Kidney epithelial cell (primary cell): ENCODE data around the gene CBFA2T2. TPM values are rescaled to one million over a fixed set of nuclear protein-coding genes. Genes with fewer than 3 reads are reported as not detected.
"Not testable (repeated sequence)": the region's sequence is repeated elsewhere in the genome, so short reads cannot be mapped to it uniquely, and the experiment has no call there.

Experiments used
- DNase-seq: peaks from one replicate; pipeline ENCODE4 v3.0.0-alpha.2; 2010; ENCODE audit warnings: low read depth
- H3K27me3 ChIP-seq: 2 replicates; pipeline ENCODE4 v1.6.0; 2011; ENCODE audit warnings: low read length; ENCODE audit not compliant: control insufficient read depth, insufficient read depth
- H3K36me3 ChIP-seq: 2 replicates; pipeline ENCODE4 v1.5.1; 2011; ENCODE audit warnings: low read length; ENCODE audit not compliant: control insufficient read depth, insufficient read depth
- H3K4me3 ChIP-seq: 2 replicates; pipeline ENCODE4 v1.5.1; 2011; ENCODE audit warnings: low read depth, mild to moderate bottlenecking, control low read depth, low read length
- total RNA-seq: library from RNA; depleted of rRNA; stranded (reverse); fragments of >200 nt; gene quantifications from 2 replicates; pipeline ENCODE4 v1.2.3, GENCODE V29; 2015
- TF ChIP-seq, protein P1 (sequence below): IDR thresholded peaks from 2 replicates; pipeline ENCODE4 v1.5.1; 2011; ENCODE audit warnings: mild to moderate bottlenecking, moderate library complexity, low read length, control low read depth, inconsistent platforms; ENCODE audit not compliant: insufficient read depth, poor library complexity, severe bottlenecking

CBFA2T2 gene
- total RNA-seq, 1 donor from 2014 or later: 13.4 TPM

DNA sequence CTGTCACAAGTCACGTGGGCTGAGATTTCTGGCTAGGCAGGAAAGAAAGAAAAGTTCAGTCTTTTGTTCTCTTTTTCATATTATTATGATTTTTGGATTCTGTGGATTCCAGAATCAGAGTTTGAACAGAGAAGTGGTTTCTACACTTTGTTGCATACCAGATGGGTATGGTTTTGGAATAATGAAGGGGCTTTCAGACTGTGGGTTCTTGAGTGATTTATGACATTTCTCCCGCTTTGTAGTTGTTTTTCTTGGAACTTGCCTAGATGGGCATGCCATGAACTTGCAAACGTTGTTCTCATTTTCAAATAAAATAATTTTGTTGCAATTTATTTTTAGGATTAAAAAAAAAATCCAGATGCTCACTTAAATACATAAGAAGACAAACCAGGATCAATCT, 34.4 kb downstream of the CBFA2T2 start:
- Histone ChIP-seq H3K27me3 (no peaks in the 10 kb centered on the region), H3K36me3 (peaks cover 2% of the 10 kb centered on the region), H3K4me3 (no peak overlapping the region)
- TF ChIP-seq, protein P1, sequence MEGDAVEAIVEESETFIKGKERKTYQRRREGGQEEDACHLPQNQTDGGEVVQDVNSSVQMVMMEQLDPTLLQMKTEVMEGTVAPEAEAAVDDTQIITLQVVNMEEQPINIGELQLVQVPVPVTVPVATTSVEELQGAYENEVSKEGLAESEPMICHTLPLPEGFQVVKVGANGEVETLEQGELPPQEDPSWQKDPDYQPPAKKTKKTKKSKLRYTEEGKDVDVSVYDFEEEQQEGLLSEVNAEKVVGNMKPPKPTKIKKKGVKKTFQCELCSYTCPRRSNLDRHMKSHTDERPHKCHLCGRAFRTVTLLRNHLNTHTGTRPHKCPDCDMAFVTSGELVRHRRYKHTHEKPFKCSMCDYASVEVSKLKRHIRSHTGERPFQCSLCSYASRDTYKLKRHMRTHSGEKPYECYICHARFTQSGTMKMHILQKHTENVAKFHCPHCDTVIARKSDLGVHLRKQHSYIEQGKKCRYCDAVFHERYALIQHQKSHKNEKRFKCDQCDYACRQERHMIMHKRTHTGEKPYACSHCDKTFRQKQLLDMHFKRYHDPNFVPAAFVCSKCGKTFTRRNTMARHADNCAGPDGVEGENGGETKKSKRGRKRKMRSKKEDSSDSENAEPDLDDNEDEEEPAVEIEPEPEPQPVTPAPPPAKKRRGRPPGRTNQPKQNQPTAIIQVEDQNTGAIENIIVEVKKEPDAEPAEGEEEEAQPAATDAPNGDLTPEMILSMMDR: no peak
- DNase-seq: no peak

DNA sequence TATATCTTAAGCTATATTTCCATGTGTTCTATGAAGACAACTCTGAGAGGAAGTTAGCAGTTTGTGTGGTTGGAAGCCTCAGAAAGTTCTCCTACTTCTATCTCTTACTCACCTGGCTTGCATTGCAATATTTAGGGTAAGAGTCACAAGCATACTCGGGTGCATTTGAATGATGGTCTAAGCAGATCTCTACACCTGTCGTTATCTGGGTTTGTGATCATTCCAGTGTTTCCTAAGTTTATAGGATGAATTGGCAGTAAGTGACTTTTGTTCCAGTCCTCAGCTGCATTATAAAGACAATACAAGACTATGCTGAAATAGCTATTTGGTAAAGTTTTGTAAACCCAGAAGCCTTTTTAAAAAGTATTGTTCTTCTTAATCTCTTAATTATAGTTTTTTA, 36.9 kb downstream of the CBFA2T2 start:
- H3K4me3 ChIP-seq: no peak overlapping the region
- H3K27me3 ChIP-seq: no peaks in the 10 kb centered on the region
- peaks cover 2% of the 10 kb centered on the region for H3K36me3 ChIP-seq
- no peak for DNase-seq
- TF ChIP-seq, protein P1: no peak

GRCh38 chr20:33531047-33531877, 41.4 kb downstream of the CBFA2T2 start:
- TF ChIP-seq, protein P1: no peak
- Histone ChIP-seq H3K4me3 (no peak overlapping the region), H3K27me3 (no peaks in the 10 kb centered on the region), H3K36me3 (no peaks in the 10 kb centered on the region)
- no peak for DNase-seq

DNA sequence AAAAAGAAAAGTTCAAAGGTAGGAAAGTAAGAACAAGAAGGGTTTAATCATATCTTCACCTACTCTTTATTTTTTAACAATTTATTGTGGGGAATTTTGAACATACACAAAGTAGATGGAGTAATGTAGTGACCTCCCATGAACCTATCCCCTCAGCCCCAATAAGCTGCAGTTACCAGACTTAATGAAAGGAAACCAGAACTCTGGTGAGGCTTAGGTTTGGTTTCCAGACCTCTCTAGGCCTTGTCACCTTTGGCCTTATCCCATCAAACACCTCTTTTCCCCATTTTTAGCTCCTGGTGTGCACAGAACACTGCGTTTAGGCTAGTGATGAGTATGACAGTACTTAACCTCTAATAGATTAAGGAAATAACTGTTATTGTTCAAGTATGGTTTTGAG, 42.0 kb downstream of the CBFA2T2 start:
- Histone ChIP-seq H3K27me3 (no peaks in the 10 kb centered on the region), H3K4me3 (no peak overlapping the region), H3K36me3 (no peaks in the 10 kb centered on the region)
- DNase-seq: no peak
- TF ChIP-seq, protein P1: no peak

GRCh38 chr20:33532753-33533459, 43.0 kb downstream of the CBFA2T2 start:
- Histone ChIP-seq H3K4me3 (no peak overlapping the region), H3K36me3 (no peaks in the 10 kb centered on the region), H3K27me3 (no peaks in the 10 kb centered on the region)
- TF ChIP-seq, protein P1: no peak
- no peak for DNase-seq

- not testable (repeated sequence) for H3K36me3 ChIP-seq, H3K4me3 ChIP-seq, H3K27me3 ChIP-seq, DNase-seq
These were observed 45.8 kb downstream of the CBFA2T2 start for GRCh38 chr20:33535717-33536116.
